ENCODE measurements around the gene CRTAC1. TPM values are rescaled to one million over a fixed set of nuclear protein-coding genes. Genes with fewer than 3 reads are reported as not detected.

The CRTAC1 gene
- total RNA-seq, 1 donor from 2014 or later = 0.30 TPM

- peak; percentile 20 for DNase-seq (ENCODE audit: low spot score)
- peaks cover 19% of the 10 kb centered on the region for H3K4me1 Mint-ChIP-seq
- H3K4me3 Mint-ChIP-seq = no peak overlapping the region
Measured at GRCh38 chr10:97861924-97862323, 168.5 kb downstream of the CRTAC1 start.

GRCh38 chr10:97861097-97861750 lies 169.2 kb downstream of the CRTAC1 start:
- Mint-ChIP-seq H3K9me3 (no peaks in the 10 kb centered on the region), H3K4me3 (no peak overlapping the region), H3K27me3 (ENCODE audit: insufficient read depth, low read depth) (peaks cover 12% of the 10 kb centered on the region), H3K4me1 (peaks cover 19% of the 10 kb centered on the region), H3K27ac (no peak overlapping the region), H3K36me3 (no peaks in the 10 kb centered on the region)
- no peaks in the 10 kb centered on the region for H3K9me3 ChIP-seq (ENCODE audit: low read depth)
- no peak overlapping the region for H3K27ac ChIP-seq
- no peaks in the 10 kb centered on the region for H4K20me1 ChIP-seq (ENCODE audit: low read depth)
- H3K36me3 ChIP-seq = no peaks in the 10 kb centered on the region
- H3K9ac ChIP-seq = no peak overlapping the region
- no peak overlapping the region for H3K4me2 ChIP-seq
- DNase-seq (ENCODE audit: low spot score) = no peak
- H3K4me1 ChIP-seq = no peaks in the 10 kb centered on the region
- no peaks in the 10 kb centered on the region for H3F3A ChIP-seq (ENCODE audit: low read depth)
- TF ChIP-seq EZH2 (IDR thresholded peaks at IDR 0.05) (no peak), CTCF (IDR thresholded peaks at IDR 0.05) (no peak), EZH2phosphoT487 (IDR thresholded peaks at IDR 0.05) (no peak)
- H3K27me3 ChIP-seq = no peaks in the 10 kb centered on the region
- no peak overlapping the region for H3K4me3 ChIP-seq
- H3K79me2 ChIP-seq (ENCODE audit: low read depth) = no peaks in the 10 kb centered on the region
- no peak overlapping the region for H2AFZ ChIP-seq (replicated peaks)

More at GRCh38 chr10:97861924-97862323, 168.5 kb downstream of the CRTAC1 start:
- H3K27ac ChIP-seq = no peak overlapping the region
- no peak overlapping the region for H3K27ac Mint-ChIP-seq
- H4K20me1 ChIP-seq (ENCODE audit: low read depth) = no peaks in the 10 kb centered on the region
- H3K36me3 Mint-ChIP-seq = no peaks in the 10 kb centered on the region
- no peaks in the 10 kb centered on the region for H3F3A ChIP-seq (ENCODE audit: low read depth)
- TF ChIP-seq CTCF (IDR thresholded peaks at IDR 0.05) = no peak
- no peaks in the 10 kb centered on the region for H3K9me3 Mint-ChIP-seq
- H2AFZ ChIP-seq (replicated peaks) = no peak overlapping the region
- no peaks in the 10 kb centered on the region for H3K27me3 ChIP-seq
- peaks cover 16% of the 10 kb centered on the region for H3K27me3 Mint-ChIP-seq (ENCODE audit: insufficient read depth, low read depth)
- H3K4me3 ChIP-seq = no peak overlapping the region
- no peaks in the 10 kb centered on the region for H3K4me1 ChIP-seq
- no peaks in the 10 kb centered on the region for H3K79me2 ChIP-seq (ENCODE audit: low read depth)
- H3K9me3 ChIP-seq (ENCODE audit: low read depth) = no peaks in the 10 kb centered on the region
- H3K9ac ChIP-seq = no peak overlapping the region
- no peaks in the 10 kb centered on the region for H3K36me3 ChIP-seq
- H3K4me2 ChIP-seq = no peak overlapping the region

- Mint-ChIP-seq H3K27ac (no peak overlapping the region), H3K4me1 (peaks cover 19% of the 10 kb centered on the region), H3K9me3 (no peaks in the 10 kb centered on the region), H3K27me3 (ENCODE audit: insufficient read depth, low read depth) (peaks cover 9% of the 10 kb centered on the region), H3K4me3 (no peak overlapping the region), H3K36me3 (no peaks in the 10 kb centered on the region)
- Histone ChIP-seq H3K27me3 (peaks cover 31% of the 10 kb centered on the region), H3K27ac (no peak overlapping the region), H2AFZ (replicated peaks) (no peak overlapping the region), H3K9me3 (ENCODE audit: low read depth) (no peaks in the 10 kb centered on the region), H3F3A (ENCODE audit: low read depth) (no peaks in the 10 kb centered on the region), H3K4me3 (no peak overlapping the region), H3K9ac (no peak overlapping the region), H3K4me1 (no peaks in the 10 kb centered on the region), H3K79me2 (ENCODE audit: low read depth) (no peaks in the 10 kb centered on the region), H3K36me3 (no peaks in the 10 kb centered on the region), H4K20me1 (ENCODE audit: low read depth) (no peaks in the 10 kb centered on the region), H3K4me2 (no peak overlapping the region)
- no peak for TF ChIP-seq CTCF (IDR thresholded peaks at IDR 0.05)
- TF ChIP-seq EZH2phosphoT487 (IDR thresholded peaks at IDR 0.05) = no peak
- no peak for TF ChIP-seq EZH2 (IDR thresholded peaks at IDR 0.05)
- DNase-seq (ENCODE audit: low spot score) = no peak
Measured at GRCh38 chr10:97858001-97858439, 172.4 kb downstream of the CRTAC1 start.
